Stomach (tissue), 9 donors: ENCODE data around the gene ARL13B. TPM values are rescaled to one million over a fixed set of nuclear protein-coding genes. Genes with fewer than 3 reads are reported as not detected.

Source experiments
- DNase-seq, 2 donors: peaks; one replicate each; pipeline versions ENCODE4 v3.0.0 to v3.0.0-alpha.2; 2013 to 2019
- H3K27ac ChIP-seq, 5 donors: fragments of 200-600 bp in 4 of 5; sonication (generic) in 4 of 5; one replicate each; pipeline ENCODE4 v1.5.1; 2013 to 2019; ENCODE audit warnings: mild to moderate bottlenecking in 1 of 5, moderate library complexity in 1 of 5
- H3K27me3 ChIP-seq, 3 donors: fragments of 200-600 bp; sonication (generic); one replicate each; pipeline ENCODE4 v1.5.1; 2017 to 2019; ENCODE audit warnings: mixed run types in 1 of 3
- H3K36me3 ChIP-seq, 4 donors: fragments of 200-600 bp; sonication (generic); 1 replicate in 3 of 4; 2 replicates in 1 of 4; pipeline ENCODE4 v1.5.1; 2016 to 2019
- H3K4me1 ChIP-seq, 4 donors: fragments of 200-600 bp; sonication (generic); one replicate each; pipeline ENCODE4 v1.5.1; 2016 to 2019
- H3K4me3 ChIP-seq, 4 donors: fragments of 200-600 bp; sonication (generic) in 3 of 4; one replicate each; pipeline ENCODE4 v1.5.1; 2016 to 2019; ENCODE audit warnings: mild to moderate bottlenecking in 1 of 4
- H3K9me3 ChIP-seq, 4 donors: fragments of 200-600 bp; sonication (generic); one replicate each; pipeline ENCODE4 v1.5.1; 2016 to 2019
- CTCF ChIP-seq, 7 experiments: fragments of 450-650 bp in 4 of 7; fragments of 200-600 bp in 3 of 7; sonication (generic) in 3 of 7; IDR thresholded peaks; one replicate each; pipeline ENCODE4 v1.5.1; 2016 to 2019; ENCODE audit warnings: antibody characterized with exemption in 7 of 7, control low read depth in 2 of 7, mild to moderate bottlenecking in 1 of 7
- EP300 ChIP-seq: sonication (generic); formaldehyde crosslinking; IDR thresholded peaks from one replicate; pipeline ENCODE4 v1.6.1; 2017; ENCODE audit warnings: antibody characterized with exemption
- POLR2A ChIP-seq, 4 donors: fragments of 450-650 bp; IDR thresholded peaks; one replicate each; pipeline ENCODE4 v1.6.1; 2016; ENCODE audit warnings: antibody characterized with exemption in 4 of 4, control low read depth in 2 of 4, mild to moderate bottlenecking in 1 of 4, moderate library complexity in 1 of 4
- POLR2AphosphoS5 ChIP-seq, 3 donors: sonication (generic); formaldehyde crosslinking; IDR thresholded peaks; one replicate each; pipeline ENCODE4 v1.6.1; 2016; ENCODE audit warnings: antibody characterized with exemption in 3 of 3
- WGBS, 5 donors: extraction: QIAGEN DNeasy Blood & Tissue Kit in 3 of 5; methylation state at CpG; one replicate each; pipeline versions ENCODE4 v1.1.5 to v1.1.7; 2013 to 2018; 5-methylcytosine and 5-hydroxymethylcytosine counted together
- intact Hi-C: fragments of 100-400 bp; cut with DNase I; formaldehyde crosslinking; loops from one replicate; pipeline ENCODE4 v1.15.1; 2023; ENCODE audit warnings: low total_unique reads
- polyA plus RNA-seq, 3 donors: library from polyadenylated mRNA; stranded (reverse); fragments of 200-250 nt; gene quantifications; one replicate each; pipeline ENCODE4 v1.2.3, GENCODE V29; 2013
- total RNA-seq, 5 donors: library from RNA; depleted of rRNA; stranded (reverse); fragments of >200 nt; gene quantifications; one replicate each; pipeline versions ENCODE4 v1.1.0 to v1.2.3, GENCODE V29; 2014 to 2016
- donor health status: healthy with polysubstance abuse.
- donor health status: Bipolar disorder and iron deficiency.
- donor health status: healthy.

The ARL13B gene
- total and polyA plus RNA-seq, 8 donors, result 0.45 to 23.2 (median 4.1) TPM

- no peaks in the 10 kb centered on the region for H3K36me3 ChIP-seq
- intact Hi-C loops, result no loop called here
- no peak for TF ChIP-seq CTCF (IDR thresholded peaks at IDR 0.05)
- TF ChIP-seq POLR2A (IDR thresholded peaks at IDR 0.05), result no peak
- no peak for TF ChIP-seq POLR2AphosphoS5 (IDR thresholded peaks at IDR 0.05)
- no peak for TF ChIP-seq EP300
- 58 to 79% (median 66%) methylated on average over 2 of the region's 2 CpGs for WGBS, 5 donors
- peaks cover 0 to 10% (median 0%) of the 10 kb centered on the region in 4 donors for H3K4me1 ChIP-seq
- no peak overlapping the region for H3K4me3 ChIP-seq
- no peak for DNase-seq
- no peak overlapping the region for H3K27ac ChIP-seq
- no peaks in the 10 kb centered on the region for H3K27me3 ChIP-seq
- H3K9me3 ChIP-seq, result no peaks in the 10 kb centered on the region
Observed at GRCh38 chr3:93991631-93992030, 11.7 kb downstream of the ARL13B start.

- peaks cover 0 to 10% (median 0%) of the 10 kb centered on the region in 4 donors for H3K4me1 ChIP-seq
- WGBS, 5 donors, result 78 to 84% (median 78%) methylated on average over 3 of the region's 3 CpGs
- no peak for DNase-seq
- no peak overlapping the region for H3K4me3 ChIP-seq
- no peaks in the 10 kb centered on the region for H3K36me3 ChIP-seq
- intact Hi-C loops, result no loop called here
- TF ChIP-seq POLR2A (IDR thresholded peaks at IDR 0.05) (no peak), CTCF (IDR thresholded peaks at IDR 0.05) (no peak), POLR2AphosphoS5 (IDR thresholded peaks at IDR 0.05) (no peak), EP300 (no peak)
- no peak overlapping the region for H3K27ac ChIP-seq
- no peaks in the 10 kb centered on the region for H3K9me3 ChIP-seq
- H3K27me3 ChIP-seq, result no peaks in the 10 kb centered on the region
Observed at GRCh38 chr3:93992207-93992606, 12.3 kb downstream of the ARL13B start.

GRCh38 chr3:93994056-93994455 lies 14.1 kb downstream of the ARL13B start:
- Histone ChIP-seq H3K4me1 (no peaks in the 10 kb centered on the region), H3K27ac (no peak overlapping the region), H3K36me3 (peaks cover 0 to 3% (median 0%) of the 10 kb centered on the region in 4 donors), H3K27me3 (no peaks in the 10 kb centered on the region), H3K9me3 (no peaks in the 10 kb centered on the region), H3K4me3 (no peak overlapping the region)
- WGBS, 5 donors, result 78 to 85% (median 80%) methylated on average over 3 of the region's 3 CpGs
- intact Hi-C loops, result no loop called here
- no peak for DNase-seq
- no peak for TF ChIP-seq CTCF (IDR thresholded peaks at IDR 0.05)
- TF ChIP-seq EP300, result no peak
- no peak for TF ChIP-seq POLR2AphosphoS5 (IDR thresholded peaks at IDR 0.05)
- no peak for TF ChIP-seq POLR2A (IDR thresholded peaks at IDR 0.05)

DNA sequence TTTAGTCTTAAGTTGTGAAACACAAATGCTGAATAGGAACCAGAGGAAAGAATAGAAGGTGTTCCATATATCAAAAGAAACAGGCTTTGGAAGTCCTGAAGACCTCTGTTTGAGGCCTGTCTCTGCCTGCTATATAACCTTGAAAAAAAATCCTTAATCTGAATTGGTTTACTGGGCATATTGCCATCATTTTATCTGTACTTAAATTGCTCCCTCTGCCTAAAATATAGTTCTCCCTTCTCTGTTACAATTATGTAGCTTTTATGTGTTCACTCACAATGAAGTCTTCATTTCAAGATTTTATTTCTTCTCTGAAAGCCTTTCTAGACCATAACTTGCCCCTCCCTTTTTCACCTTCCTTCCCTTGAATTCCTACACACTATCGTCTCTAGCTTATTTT lies 21.2 kb downstream of the ARL13B start:
- intact Hi-C loops, result no loop called here
- no peak overlapping the region for H3K27ac ChIP-seq
- peaks cover 0 to 21% (median 5%) of the 10 kb centered on the region in 4 donors for H3K4me1 ChIP-seq
- no peaks in the 10 kb centered on the region for H3K27me3 ChIP-seq
- WGBS, 5 donors, result 35 to 61% (median 52%) methylated on average over 1 of the region's 1 CpG
- H3K9me3 ChIP-seq, result no peaks in the 10 kb centered on the region
- TF ChIP-seq POLR2A (IDR thresholded peaks at IDR 0.05), result no peak
- H3K4me3 ChIP-seq, result no peak overlapping the region
- H3K36me3 ChIP-seq, result peaks cover 0 to 3% (median 0%) of the 10 kb centered on the region in 4 donors
- DNase-seq, result no peak

DNA sequence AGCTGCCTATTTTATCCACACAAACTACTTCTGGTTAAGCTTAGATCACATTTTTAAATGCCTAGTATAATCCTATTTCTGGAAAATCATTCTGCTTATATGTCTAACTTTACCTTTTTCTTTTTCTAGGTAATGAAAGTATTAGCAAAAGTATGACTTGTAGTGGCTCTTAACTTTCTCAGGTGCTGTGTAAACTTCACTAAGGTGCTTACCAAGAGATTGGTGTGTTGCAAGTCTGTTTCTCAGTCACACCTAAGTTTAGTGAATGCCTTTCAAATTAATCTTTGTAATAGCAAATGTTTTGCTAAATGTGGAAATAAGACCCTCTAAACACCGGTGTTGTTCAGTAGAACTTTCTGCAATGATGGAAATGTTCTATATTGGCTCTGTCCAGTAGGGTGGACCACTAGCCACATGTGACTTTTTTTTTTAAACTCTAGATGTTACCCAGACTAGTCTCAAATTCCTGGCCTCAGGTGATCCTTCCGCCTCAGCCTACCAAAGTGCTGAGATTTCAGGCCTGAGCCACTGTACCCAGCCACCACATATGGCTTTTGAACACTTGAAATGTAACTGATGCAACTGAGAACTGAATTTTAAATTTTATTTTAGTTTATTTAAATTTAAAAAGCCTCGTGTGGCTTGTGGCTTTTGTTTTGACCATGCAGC lies 22.0 kb downstream of the ARL13B start:
- no peak overlapping the region for H3K27ac ChIP-seq
- peaks cover 0 to 3% (median 0%) of the 10 kb centered on the region in 4 donors for H3K36me3 ChIP-seq
- intact Hi-C loops, result no loop called here
- H3K27me3 ChIP-seq, result no peaks in the 10 kb centered on the region
- DNase-seq, result no peak
- TF ChIP-seq POLR2A (IDR thresholded peaks at IDR 0.05) (no peak), CTCF (IDR thresholded peaks at IDR 0.05) (no peak), EP300 (no peak), POLR2AphosphoS5 (IDR thresholded peaks at IDR 0.05) (no peak)
- no peak overlapping the region for H3K4me3 ChIP-seq
- no peaks in the 10 kb centered on the region for H3K9me3 ChIP-seq
- 80 to 85% (median 81%) methylated on average over 3 of the region's 3 CpGs for WGBS, 5 donors
- peaks cover 0 to 28% (median 5%) of the 10 kb centered on the region in 4 donors for H3K4me1 ChIP-seq
